GM18507 (cell line): ENCODE results near the gene CIB4.

ENCODE experiments used
- DNase-seq: peaks from one replicate; pipeline ENCODE4 v3.0.0; 2011; ENCODE audit warnings: low read depth; ENCODE audit not compliant: insufficient read length; ENCODE audit errors: extremely low spot score
- FAIRE-seq: peaks from 2 replicates; lab custom pipeline; 2011; peaks lifted over from hg19 to GRCh38; lab: Jason Lieb, UNC

CIB4 gene

GRCh38 chr2:26591619-26592505 is 49.3 kb downstream of the CIB4 start:
- FAIRE-seq (peak; percentile 31), DNase-seq (no peak)

- FAIRE-seq (no peak), DNase-seq (no peak)
These were observed 50.1 kb downstream of the CIB4 start for GRCh38 chr2:26590980-26591618.

GRCh38 chr2:26590508-26590907 is 50.7 kb downstream of the CIB4 start:
- DNase-seq (no peak), FAIRE-seq (no peak)

GRCh38 chr2:26588576-26588975 is 52.6 kb downstream of the CIB4 start:
- no peak for DNase-seq
- FAIRE-seq, result no peak

- FAIRE-seq (no peak), DNase-seq (no peak)
These were observed 53.2 kb downstream of the CIB4 start for GRCh38 chr2:26587994-26588393.

GRCh38 chr2:26585966-26586365 is 55.2 kb downstream of the CIB4 start:
- FAIRE-seq, result no peak
- no peak for DNase-seq

- no peak for FAIRE-seq
- no peak for DNase-seq
These were observed 56.1 kb downstream of the CIB4 start for GRCh38 chr2:26585100-26585499.

- no peak for FAIRE-seq
- no peak for DNase-seq
These were observed 56.5 kb downstream of the CIB4 start for GRCh38 chr2:26584656-26585055.

- FAIRE-seq, result no peak
- no peak for DNase-seq
These were observed 57.0 kb downstream of the CIB4 start for GRCh38 chr2:26584191-26584590.

GRCh38 chr2:26583381-26583911 is 57.7 kb downstream of the CIB4 start:
- FAIRE-seq (no peak), DNase-seq (no peak)

GRCh38 chr2:26582890-26583289 is 58.3 kb downstream of the CIB4 start:
- no peak for FAIRE-seq

GRCh38 chr2:26581991-26582842 is 58.9 kb downstream of the CIB4 start:
- no peak for FAIRE-seq
- no peak for DNase-seq

More at GRCh38 chr2:26582890-26583289, 58.3 kb downstream of the CIB4 start:
- DNase-seq, result no peak

- no peak for FAIRE-seq
- DNase-seq, result no peak
These were observed 59.7 kb downstream of the CIB4 start for GRCh38 chr2:26581266-26581990.

- DNase-seq (no peak), FAIRE-seq (no peak)
These were observed 60.4 kb downstream of the CIB4 start for GRCh38 chr2:26580751-26581150.

- no peak for DNase-seq
- FAIRE-seq, result no peak
These were observed 61.0 kb downstream of the CIB4 start for GRCh38 chr2:26580151-26580550.

GRCh38 chr2:26579723-26580040 is 61.5 kb downstream of the CIB4 start:
- no peak for FAIRE-seq

GRCh38 chr2:26579025-26579722 is 62.0 kb downstream of the CIB4 start:
- FAIRE-seq, result no peak
- no peak for DNase-seq

More at GRCh38 chr2:26579723-26580040, 61.5 kb downstream of the CIB4 start:
- no peak for DNase-seq

GRCh38 chr2:26578581-26578980 is 62.6 kb downstream of the CIB4 start:
- FAIRE-seq (no peak), DNase-seq (no peak)

GRCh38 chr2:26578113-26578458 is 63.1 kb downstream of the CIB4 start:
- FAIRE-seq, result no peak
- DNase-seq, result no peak
